Measurements from ENCODE around the gene MCM8. TPM values are rescaled to one million over a fixed set of nuclear protein-coding genes. Genes with fewer than 3 reads are reported as not detected.

The MCM8 gene
- total RNA-seq, 1 experiment from 2014 or later = 12.4 TPM

- Mint-ChIP-seq H3K4me3 (ENCODE audit: unreplicated experiment) (no peak overlapping the region), H3K27ac (ENCODE audit: low read depth, unreplicated experiment) (no peak overlapping the region), H3K27me3 (ENCODE audit: insufficient read depth, unreplicated experiment) (no peaks in the 10 kb centered on the region), H3K4me1 (ENCODE audit: insufficient read depth, unreplicated experiment) (no peaks in the 10 kb centered on the region), H3K36me3 (ENCODE audit: insufficient read depth, unreplicated experiment) (no peaks in the 10 kb centered on the region), H3K9me3 (ENCODE audit: unreplicated experiment) (peaks cover 3% of the 10 kb centered on the region)
- POLR2A ChIA-PET = interaction anchor here (0.5 to 1.7 kb wide), 3 partner anchors 9 to 34 kb away, joined by 3 to 8 read pairs (median 4); no protein-coding TSS in a partner anchor
- CTCF ChIA-PET = interaction anchor here (1.2 kb wide), 2 partner anchors 18 to 139 kb away, joined by 4 read pairs; no protein-coding TSS in a partner anchor
- TF ChIP-seq CTCF (IDR thresholded peaks at IDR 0.05; ENCODE audit: unreplicated experiment) = no peak
- BruUV-seq (replicated peaks) = no TSS peak
- intact Hi-C loops (cut with micrococcal nuclease) = no loop called here
- no peak for DNase-seq (ENCODE audit: unreplicated experiment)
Observed at GRCh38 chr20:5927749-5928462, 22.5 kb upstream of the MCM8 start.

- Mint-ChIP-seq H3K27ac (ENCODE audit: low read depth, unreplicated experiment) (no peak overlapping the region), H3K27me3 (ENCODE audit: insufficient read depth, unreplicated experiment) (no peaks in the 10 kb centered on the region), H3K4me1 (ENCODE audit: insufficient read depth, unreplicated experiment) (peaks cover 5% of the 10 kb centered on the region), H3K36me3 (ENCODE audit: insufficient read depth, unreplicated experiment) (no peaks in the 10 kb centered on the region), H3K4me3 (ENCODE audit: unreplicated experiment) (no peak overlapping the region), H3K9me3 (ENCODE audit: unreplicated experiment) (no peaks in the 10 kb centered on the region)
- POLR2A ChIA-PET = interaction anchor here (0.6 to 1.2 kb wide), 3 partner anchors 72 to 401 kb away, joined by 3 to 4 read pairs (median 3); no protein-coding TSS in a partner anchor
- BruUV-seq (replicated peaks) = no TSS peak
- no peak for TF ChIP-seq CTCF (IDR thresholded peaks at IDR 0.05; ENCODE audit: unreplicated experiment)
- intact Hi-C loops (cut with micrococcal nuclease) = no loop called here
- CTCF ChIA-PET = interaction anchor here (0.7 to 1.2 kb wide), 3 partner anchors 16 to 140 kb away, joined by 3 to 4 read pairs (median 3); no protein-coding TSS in a partner anchor
- DNase-seq (ENCODE audit: unreplicated experiment) = no peak
Observed at GRCh38 chr20:5928836-5929715, 21.4 kb upstream of the MCM8 start.

- H3K9me3 Mint-ChIP-seq (ENCODE audit: unreplicated experiment) = no peaks in the 10 kb centered on the region
- H3K27ac Mint-ChIP-seq (ENCODE audit: low read depth, unreplicated experiment) = no peak overlapping the region
- TF ChIP-seq CTCF (IDR thresholded peaks at IDR 0.05; ENCODE audit: unreplicated experiment) = no peak
- H3K4me3 Mint-ChIP-seq (ENCODE audit: unreplicated experiment) = no peak overlapping the region
- intact Hi-C loops (cut with micrococcal nuclease) = loop anchor here (5.0 kb wide), 2 partner anchors 124 to 364 kb away; no protein-coding TSS in a partner anchor
- ChIA-PET POLR2A (interaction anchor here (0.6 to 0.9 kb wide), 2 partner anchors 9 to 134 kb away, joined by 4 read pairs; no protein-coding TSS in a partner anchor), CTCF (interaction anchor here (1.0 to 1.4 kb wide), 2 partner anchors 44 to 401 kb away, joined by 3 to 4 read pairs; no protein-coding TSS in a partner anchor)
- DNase-seq (ENCODE audit: unreplicated experiment) = no peak
- H3K27me3 Mint-ChIP-seq (ENCODE audit: insufficient read depth, unreplicated experiment) = no peaks in the 10 kb centered on the region
- no peaks in the 10 kb centered on the region for H3K36me3 Mint-ChIP-seq (ENCODE audit: insufficient read depth, unreplicated experiment)
- H3K4me1 Mint-ChIP-seq (ENCODE audit: insufficient read depth, unreplicated experiment) = peaks cover 5% of the 10 kb centered on the region
- no TSS peak for BruUV-seq (replicated peaks)
Observed at GRCh38 chr20:5931411-5931810, 19.0 kb upstream of the MCM8 start.
